HG03442 (cell line): ENCODE data around the gene ITIH5.

Experiments
- ATAC-seq: cut with Tn5 transposase; IDR thresholded peaks from one replicate; pipeline ENCODE4 v1.9.1; 2021; ENCODE audit warnings: mild to moderate bottlenecking, moderate library complexity; ENCODE audit not compliant: unreplicated experiment

The ITIH5 gene

GRCh38 chr10:7635408-7636125 lies 31.2 kb downstream of the ITIH5 start:
- no peak for ATAC-seq

GRCh38 chr10:7634142-7634894 lies 32.4 kb downstream of the ITIH5 start:
- no peak for ATAC-seq

GRCh38 chr10:7626283-7626682 lies 40.5 kb downstream of the ITIH5 start:
- ATAC-seq, result no peak

GRCh38 chr10:7625836-7626235 lies 40.9 kb downstream of the ITIH5 start:
- no peak for ATAC-seq

- no peak for ATAC-seq
Measured at GRCh38 chr10:7625009-7625408, 41.8 kb downstream of the ITIH5 start.

- no peak for ATAC-seq
Measured at GRCh38 chr10:7622969-7623368, 43.8 kb downstream of the ITIH5 start.

GRCh38 chr10:7618461-7618860 lies 48.3 kb downstream of the ITIH5 start:
- ATAC-seq, result no peak

- ATAC-seq, result no peak
Measured at GRCh38 chr10:7611909-7612308, 54.9 kb downstream of the ITIH5 start.

- no peak for ATAC-seq
Measured at GRCh38 chr10:7610651-7611389, 55.9 kb downstream of the ITIH5 start.

GRCh38 chr10:7610026-7610425 lies 56.7 kb downstream of the ITIH5 start:
- no peak for ATAC-seq

GRCh38 chr10:7609556-7609955 lies 57.2 kb downstream of the ITIH5 start:
- no peak for ATAC-seq

- ATAC-seq, result no peak
Measured at GRCh38 chr10:7608001-7608400, 58.8 kb downstream of the ITIH5 start.

- ATAC-seq, result no peak
Measured at GRCh38 chr10:7606951-7607404, 59.8 kb downstream of the ITIH5 start.

GRCh38 chr10:7605565-7606295 lies 61.0 kb downstream of the ITIH5 start:
- ATAC-seq, result no peak

- ATAC-seq, result no peak
Measured at GRCh38 chr10:7601023-7601656, 65.6 kb downstream of the ITIH5 start.

GRCh38 chr10:7598771-7599170 lies 68.0 kb downstream of the ITIH5 start:
- no peak for ATAC-seq

- ATAC-seq, result no peak
Measured at GRCh38 chr10:7596356-7596755, 70.4 kb downstream of the ITIH5 start.

- no peak for ATAC-seq
Measured at GRCh38 chr10:7593905-7594304, 72.9 kb downstream of the ITIH5 start.

- ATAC-seq, result no peak
Measured at GRCh38 chr10:7593063-7593462, 73.7 kb downstream of the ITIH5 start.

- ATAC-seq, result no peak
Measured at GRCh38 chr10:7592627-7593026, 74.1 kb downstream of the ITIH5 start.

GRCh38 chr10:7590271-7590670 lies 76.5 kb downstream of the ITIH5 start:
- ATAC-seq, result no peak
